Loucy (cell line): Measurements from ENCODE around the gene SLC16A10.

Experiments
- H2AFZ ChIP-seq: fragments of 200-600 bp; sonication (generic); 2 replicates; pipeline ENCODE4 v1.6.0; 2016; ENCODE audit warnings: antibody characterized with exemption, mild to moderate bottlenecking, low read length, moderate library complexity
- H3F3A ChIP-seq: fragments of 200-600 bp; 2 replicates; pipeline ENCODE4 v1.6.0; 2016; ENCODE audit warnings: antibody characterized with exemption, low read depth, mild to moderate bottlenecking
- H3K27me3 ChIP-seq: fragments of 200-600 bp; sonication (generic); 2 replicates; pipeline ENCODE4 v1.6.1; 2014; ENCODE audit warnings: low read length, mild to moderate bottlenecking; ENCODE audit not compliant: insufficient read depth, poor library complexity, severe bottlenecking
- H3K36me3 ChIP-seq: fragments of 200-600 bp; sonication (generic); 2 replicates; pipeline ENCODE4 v1.6.1; 2016; ENCODE audit warnings: low read length; ENCODE audit not compliant: insufficient read depth
- H3K4me1 ChIP-seq: fragments of 200-600 bp; sonication (generic); 2 replicates; pipeline ENCODE4 v1.5.1; 2014; ENCODE audit warnings: low read length, mild to moderate bottlenecking; ENCODE audit not compliant: insufficient read depth, poor library complexity, severe bottlenecking
- H3K4me2 ChIP-seq: fragments of 200-600 bp; sonication (generic); 2 replicates; pipeline ENCODE4 v1.6.0; 2014; ENCODE audit warnings: antibody characterized with exemption, low read length, low read depth, mild to moderate bottlenecking; ENCODE audit not compliant: poor library complexity, severe bottlenecking
- H3K4me3 ChIP-seq: fragments of 200-600 bp; sonication (generic); 2 replicates; pipeline ENCODE4 v1.5.1; 2014; ENCODE audit warnings: low read length, mild to moderate bottlenecking, mixed read lengths; ENCODE audit not compliant: poor library complexity, severe bottlenecking
- H3K79me2 ChIP-seq: fragments of 200-600 bp; sonication (generic); 2 replicates; pipeline ENCODE4 v1.6.1; 2014; ENCODE audit warnings: low read length; ENCODE audit not compliant: insufficient read depth
- H3K9ac ChIP-seq: fragments of 200-600 bp; sonication (generic); 2 replicates; pipeline ENCODE4 v1.6.0; 2014; ENCODE audit warnings: mild to moderate bottlenecking, low read depth, low read length, moderate library complexity; ENCODE audit not compliant: poor library complexity, severe bottlenecking
- H3K9me2 ChIP-seq: fragments of 200-600 bp; sonication (generic); replicated peaks from 2 replicates; pipeline ENCODE4 v1.6.1; 2016; ENCODE audit warnings: low read depth, low read length, mixed read lengths
- H3K9me3 ChIP-seq: fragments of 200-600 bp; sonication (generic); 2 replicates; pipeline ENCODE4 v1.6.1; 2014; ENCODE audit warnings: mild to moderate bottlenecking, antibody characterized with exemption, low read length, low read depth; ENCODE audit not compliant: insufficient read depth
- H4K20me1 ChIP-seq: fragments of 200-600 bp; sonication (generic); 2 replicates; pipeline ENCODE4 v1.6.0; 2014; ENCODE audit warnings: antibody characterized with exemption, low read length, mild to moderate bottlenecking; ENCODE audit not compliant: insufficient read depth, poor library complexity, severe bottlenecking
- CTCF ChIP-seq: fragments of 200-600 bp; sonication (generic); conservative IDR thresholded peaks from 2 replicates; pipeline ENCODE4 v1.5.1; 2014; ENCODE audit warnings: mild to moderate bottlenecking, antibody characterized with exemption, low read length
- EZH2phosphoT487 ChIP-seq: fragments of 200-600 bp; IDR thresholded peaks from 2 replicates; pipeline ENCODE4 v1.6.1; 2018; ENCODE audit warnings: antibody characterized with exemption, mild to moderate bottlenecking, moderate library complexity, borderline replicate concordance

SLC16A10 gene

DNA sequence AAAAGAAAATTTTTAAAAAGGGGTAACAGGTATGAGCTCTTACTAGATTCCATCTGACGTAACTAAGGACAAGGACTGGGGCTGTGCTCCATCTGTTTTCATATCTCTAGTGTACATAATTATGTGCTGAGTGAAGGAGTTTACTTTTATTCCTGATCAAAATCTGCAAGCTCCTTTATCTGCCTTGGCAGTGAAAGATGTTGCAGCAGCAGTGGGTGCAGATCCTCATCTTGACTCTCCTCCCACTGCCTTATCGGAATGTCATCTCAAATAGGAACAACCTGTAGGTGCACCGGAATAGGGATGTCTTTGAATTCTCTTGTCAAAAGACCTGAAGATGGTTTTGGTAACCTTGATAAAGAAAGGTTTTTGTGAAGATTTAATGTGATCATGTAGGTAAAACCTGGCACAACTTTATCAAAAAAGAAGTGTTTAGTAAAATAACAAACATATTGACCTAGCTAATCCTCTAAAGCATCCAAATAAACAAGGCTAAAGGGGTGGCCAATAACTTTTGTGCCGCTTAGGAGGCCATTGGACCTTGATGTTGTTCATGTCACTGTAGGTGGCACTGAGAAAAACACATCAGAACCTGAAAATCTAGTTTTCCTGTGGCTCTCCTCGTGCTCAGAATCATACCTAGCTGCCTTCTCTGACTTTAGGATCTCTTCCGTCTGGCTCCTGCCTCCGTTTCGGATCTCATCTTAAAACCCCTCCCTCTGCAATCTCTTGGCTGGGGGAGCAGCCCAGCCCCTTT lies 19.0 kb upstream of the SLC16A10 start:
- H3K36me3 ChIP-seq = no peaks in the 10 kb centered on the region
- TF ChIP-seq CTCF (no peak), EZH2phosphoT487 (no peak)
- H3K4me2 ChIP-seq = no peak overlapping the region
- no peaks in the 10 kb centered on the region for H4K20me1 ChIP-seq
- no peaks in the 10 kb centered on the region for H3F3A ChIP-seq
- no peaks in the 10 kb centered on the region for H3K27me3 ChIP-seq
- H2AFZ ChIP-seq = no peak overlapping the region
- no peaks in the 10 kb centered on the region; the same call in 1 of the 2 replicates for H3K9me3 ChIP-seq
- no peaks in the 10 kb centered on the region for H3K9me2 ChIP-seq
- H3K4me3 ChIP-seq = no peak overlapping the region
- H3K4me1 ChIP-seq = peaks cover 19% of the 10 kb centered on the region
- H3K79me2 ChIP-seq = no peaks in the 10 kb centered on the region
- H3K9ac ChIP-seq = no peak overlapping the region

DNA sequence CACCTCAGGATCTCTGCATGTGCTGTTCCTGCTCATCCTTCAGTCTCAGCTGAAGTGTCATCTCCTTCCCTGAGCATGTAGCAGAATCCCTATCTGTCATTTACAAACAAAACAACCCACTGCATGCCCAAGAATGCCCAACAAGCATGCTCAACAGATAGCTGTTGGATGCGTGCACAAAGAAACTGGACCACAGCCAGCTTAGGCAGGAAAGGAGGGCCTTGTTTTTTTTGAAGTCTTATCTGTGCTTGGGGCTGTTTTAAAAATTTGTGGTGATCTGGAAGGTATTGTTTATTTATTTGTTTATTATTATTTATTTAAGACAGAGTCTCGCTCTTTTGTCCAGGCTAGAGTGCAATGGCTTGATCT lies 18.5 kb upstream of the SLC16A10 start:
- Histone ChIP-seq H4K20me1 (no peaks in the 10 kb centered on the region), H3K4me3 (no peak overlapping the region), H3K36me3 (no peaks in the 10 kb centered on the region), H3K9me2 (no peaks in the 10 kb centered on the region), H2AFZ (no peak overlapping the region), H3K79me2 (no peaks in the 10 kb centered on the region), H3K9me3 (no peaks in the 10 kb centered on the region; the same call in 1 of the 2 replicates), H3K9ac (no peak overlapping the region), H3F3A (no peaks in the 10 kb centered on the region), H3K4me2 (no peak overlapping the region), H3K27me3 (no peaks in the 10 kb centered on the region), H3K4me1 (peaks cover 19% of the 10 kb centered on the region)
- no peak for TF ChIP-seq EZH2phosphoT487
- no peak for TF ChIP-seq CTCF

DNA sequence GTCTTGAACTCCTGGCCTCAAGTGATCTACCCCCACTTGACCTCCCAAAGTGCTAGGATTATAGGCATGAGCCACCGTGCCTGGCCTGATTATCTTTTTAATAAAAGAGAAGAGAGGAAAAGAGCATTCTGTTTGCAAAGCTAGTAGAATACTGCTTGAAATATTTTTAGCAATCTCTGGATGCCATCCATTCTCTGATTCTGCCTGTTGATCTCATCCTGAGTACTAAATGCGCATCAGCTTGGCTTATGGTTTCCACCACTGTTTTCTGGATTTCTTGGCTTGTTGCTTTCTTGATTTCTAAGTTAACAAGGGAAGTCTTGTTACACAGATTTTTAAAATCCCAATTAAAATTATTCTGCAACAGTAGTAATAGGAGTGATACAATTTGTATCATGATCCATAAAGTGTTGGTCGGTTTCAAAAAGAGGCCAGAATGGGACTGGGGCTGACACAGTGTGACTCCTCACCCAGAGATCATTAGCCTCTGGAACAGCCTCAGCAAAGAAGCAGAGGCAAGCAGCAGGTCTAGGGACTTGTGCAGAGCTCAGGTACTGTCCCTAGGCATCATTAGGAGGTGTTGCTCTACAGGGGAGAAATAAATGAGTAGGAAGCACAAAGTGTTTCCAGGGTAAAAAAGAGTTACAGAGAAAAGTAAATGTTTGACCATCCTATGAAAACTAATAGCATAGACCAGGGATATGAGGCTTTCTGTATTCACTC lies 17.8 kb upstream of the SLC16A10 start:
- Histone ChIP-seq H3K4me1 (peaks cover 19% of the 10 kb centered on the region), H3K4me2 (no peak overlapping the region), H4K20me1 (no peaks in the 10 kb centered on the region), H3K36me3 (no peaks in the 10 kb centered on the region), H3K4me3 (no peak overlapping the region), H3K79me2 (no peaks in the 10 kb centered on the region), H3K9me2 (no peaks in the 10 kb centered on the region), H2AFZ (no peak overlapping the region), H3K9me3 (no peaks in the 10 kb centered on the region), H3K27me3 (no peaks in the 10 kb centered on the region), H3K9ac (no peak overlapping the region), H3F3A (no peaks in the 10 kb centered on the region)
- TF ChIP-seq EZH2phosphoT487 (no peak), CTCF (no peak)
